ENCODE results near the gene MLLT6.

DNA sequence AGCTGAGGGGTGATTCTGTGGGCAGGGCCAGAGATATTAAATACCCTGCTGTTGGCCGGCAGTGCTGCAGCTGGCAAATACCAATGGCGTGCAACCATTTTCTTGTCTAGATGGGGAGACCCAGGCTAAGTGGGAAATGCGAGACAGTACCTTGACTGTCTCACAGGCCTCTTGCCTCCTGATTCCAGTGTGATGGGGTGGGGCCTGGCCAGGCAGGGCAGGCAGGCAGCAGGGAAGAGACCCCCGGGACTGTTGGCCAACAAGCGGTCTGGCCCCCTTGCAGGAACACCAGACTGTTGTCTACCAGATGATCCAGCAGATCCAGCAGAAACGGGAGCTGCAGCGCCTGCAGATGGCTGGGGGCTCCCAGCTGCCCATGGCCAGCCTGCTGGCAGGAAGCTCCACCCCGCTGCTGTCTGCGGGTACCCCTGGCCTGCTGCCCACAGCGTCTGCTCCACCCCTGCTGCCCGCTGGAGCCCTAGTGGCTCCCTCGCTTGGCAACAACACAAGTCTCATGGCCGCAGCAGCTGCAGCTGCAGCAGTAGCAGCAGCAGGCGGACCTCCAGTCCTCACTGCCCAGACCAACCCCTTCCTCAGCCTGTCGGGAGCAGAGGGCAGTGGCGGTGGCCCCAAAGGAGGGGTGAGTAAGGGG is 19.4 kb downstream of the MLLT6 start:
- TF ChIP-seq SP1 (IDR thresholded peaks at IDR 0.05) = no peak
- no peak for TF ChIP-seq BHLHE40 (IDR thresholded peaks at IDR 0.05; ENCODE audit: borderline replicate concordance)

All from HEK293T (cell line).